HCT116 (cell line): ENCODE results near the gene CENPX. TPM values are rescaled to one million over a fixed set of nuclear protein-coding genes. Genes with fewer than 3 reads are reported as not detected.

Experiments
- ATAC-seq: fragments of 200-7000 bp; cut with Tn5 transposase; 2 replicates; pipeline ENCODE4 v1.9.1; 2020; ENCODE audit warnings: mild to moderate bottlenecking, moderate library complexity
- BruUV-seq: library from RNA; stranded (reverse); fragments of 400-500 nt; replicated peaks from 2 replicates; lab custom pipeline; 2021; lab: Mats Ljungman, UMichigan
- CTCF ChIA-PET: fragments of 300-600 bp; sonication (Branson Sonifier 250); formaldehyde crosslinking; loops from one replicate; lab custom pipeline; 2021; ENCODE audit warnings: antibody characterized with exemption; lab: Charles Lee
- POLR2A ChIA-PET: fragments of 300-600, 350-600 bp; sonication (Branson Sonifier 250); formaldehyde crosslinking; loops from one replicate; lab custom pipeline; 2021; ENCODE audit warnings: antibody characterized with exemption; lab: Charles Lee
- RAD21 ChIA-PET, 2 experiments: fragments of 300-600 bp; sonication (Branson Sonifier 250); formaldehyde crosslinking; loops; one replicate each; lab custom pipeline; 2023; ENCODE audit warnings: low total read pairs in 2 of 2; ENCODE audit not compliant: uncharacterized antibody in 2 of 2, unreplicated experiment in 2 of 2, low non-redundant PET in 1 of 2; lab: Charles Lee
- DNase-seq: peaks from one replicate; pipeline ENCODE4 v3.0.0-alpha.2; 2010; ENCODE audit warnings: low read depth, low spot score
- H2AFZ ChIP-seq: fragments of 200-600 bp; shearing (Covaris generic), sonication (generic); 2 replicates; pipeline ENCODE4 v1.6.1; 2017; ENCODE audit warnings: low read depth, mixed run types, mixed read lengths, antibody characterized with exemption, low read length; ENCODE audit not compliant: poor library complexity, severe bottlenecking
- H3K27ac ChIP-seq: 2 replicates; pipeline ENCODE4 v1.5.1; 2012; ENCODE audit warnings: low read depth, low read length
- H3K27me3 ChIP-seq: fragments of 200-600 bp; sonication (generic); 2 replicates; pipeline ENCODE4 v1.6.1; 2016; ENCODE audit warnings: mixed run types, low read length, mixed read lengths; ENCODE audit not compliant: insufficient read depth
- H3K36me3 ChIP-seq, 2 experiments: fragments of 200-500 bp in 1 of 2; fragments of 200-600 bp in 1 of 2; sonication (Bioruptor generic) in 1 of 2; sonication (generic) in 1 of 2; 2 replicates each; pipeline versions ENCODE4 v1.5.1 to v1.6.1; 2014 to 2016; ENCODE audit warnings: low read length in 2 of 2, inconsistent platforms in 1 of 2, mixed read lengths in 1 of 2, mixed run types in 1 of 2; ENCODE audit not compliant: insufficient read depth in 2 of 2, control insufficient read depth in 1 of 2
- H3K4me1 ChIP-seq, 2 experiments: fragments of 200-600 bp in 1 of 2; sonication (generic) in 1 of 2; 2 replicates each; pipeline versions ENCODE4 v1.5.1 to v1.6.1; 2012 to 2017; ENCODE audit warnings: low read length in 2 of 2, inconsistent platforms in 1 of 2, mild to moderate bottlenecking in 1 of 2, mixed read lengths in 1 of 2, mixed run types in 1 of 2, moderate library complexity in 1 of 2; ENCODE audit not compliant: insufficient read depth in 2 of 2, control insufficient read depth in 1 of 2
- H3K4me2 ChIP-seq: fragments of 200-600 bp; sonication (generic); 2 replicates; pipeline ENCODE4 v1.6.1; 2017; ENCODE audit warnings: mixed run types, low read length, mixed read lengths
- H3K4me3 ChIP-seq, 2 experiments: fragments of 200-600 bp in 1 of 2; sonication (generic) in 1 of 2; replicated peaks in 1 of 2; 2 replicates each; pipeline ENCODE4 v1.5.1; 2011 to 2016; ENCODE audit warnings: low read length in 2 of 2, control low read depth in 1 of 2, low read depth in 1 of 2, mild to moderate bottlenecking in 1 of 2, mixed read lengths in 1 of 2, mixed run types in 1 of 2
- H3K79me2 ChIP-seq: fragments of 200-600 bp; sonication (generic); 2 replicates; pipeline ENCODE4 v1.6.1; 2017; ENCODE audit warnings: mild to moderate bottlenecking, mixed run types, low read length, moderate library complexity, mixed read lengths; ENCODE audit not compliant: insufficient read depth
- H3K9ac ChIP-seq: fragments of 200-600 bp; sonication (generic); 2 replicates; pipeline ENCODE4 v1.6.1; 2016; ENCODE audit warnings: low read length, mixed read lengths
- H3K9me2 ChIP-seq: fragments of 200-600 bp; sonication (generic), shearing (Covaris generic); 2 replicates; pipeline ENCODE4 v1.6.1; 2017; ENCODE audit warnings: mixed run types, mild to moderate bottlenecking, moderate library complexity; ENCODE audit not compliant: insufficient read depth
- H3K9me3 ChIP-seq, 2 experiments: fragments of 200-500 bp in 1 of 2; fragments of 200-600 bp in 1 of 2; sonication (Bioruptor generic) in 1 of 2; sonication (generic) in 1 of 2; 2 replicates each; pipeline ENCODE4 v1.6.1; 2014 to 2017; ENCODE audit warnings: low read length in 2 of 2, mixed read lengths in 2 of 2, inconsistent platforms in 1 of 2, low read depth in 1 of 2, mild to moderate bottlenecking in 1 of 2, mixed run types in 1 of 2, moderate library complexity in 1 of 2; ENCODE audit not compliant: control insufficient read depth in 1 of 2, insufficient read depth in 1 of 2
- H4K20me1 ChIP-seq: fragments of 200-600 bp; sonication (generic), shearing (Covaris generic); 2 replicates; pipeline ENCODE4 v1.6.1; 2017; ENCODE audit warnings: mixed run types, mild to moderate bottlenecking, moderate library complexity; ENCODE audit not compliant: insufficient read depth
- ATF3 ChIP-seq: IDR thresholded peaks from 2 replicates; pipeline ENCODE4 v1.6.1; 2012
- CTCF ChIP-seq, 3 experiments: fragments of 200-600 bp in 1 of 3; sonication (generic) in 1 of 3; IDR thresholded peaks in 2 of 3; conservative IDR thresholded peaks in 1 of 3; 2 replicates each; pipeline ENCODE4 v1.5.1; 2012 to 2017; ENCODE audit warnings: low read depth in 2 of 3, low read length in 2 of 3, antibody characterized with exemption in 1 of 3, borderline replicate concordance in 1 of 3, control low read depth in 1 of 3, mild to moderate bottlenecking in 1 of 3, mixed read lengths in 1 of 3, mixed run types in 1 of 3, moderate library complexity in 1 of 3; ENCODE audit not compliant: insufficient read depth in 1 of 3
- EGR1 ChIP-seq: IDR thresholded peaks from 2 replicates; pipeline ENCODE4 v1.6.1; 2012; ENCODE audit warnings: low read depth
- EZH2phosphoT487 ChIP-seq: fragments of 200-600 bp; IDR thresholded peaks from 2 replicates; pipeline ENCODE4 v1.6.1; 2018; ENCODE audit warnings: antibody characterized with exemption, borderline replicate concordance
- POLR2A ChIP-seq: IDR thresholded peaks from 2 replicates; pipeline ENCODE4 v1.7.0; 2011; ENCODE audit warnings: borderline replicate concordance; ENCODE audit not compliant: insufficient read depth, insufficient read length; ENCODE audit errors: extremely low read depth
- POLR2AphosphoS5 ChIP-seq: IDR thresholded peaks from 2 replicates; pipeline ENCODE4 v1.6.1; 2011; ENCODE audit warnings: mild to moderate bottlenecking, low read depth, low read length, moderate library complexity
- RAD21 ChIP-seq: IDR thresholded peaks from 2 replicates; pipeline ENCODE4 v1.6.1; 2012; ENCODE audit warnings: low read depth, mild to moderate bottlenecking
- TCF7L2 ChIP-seq: IDR thresholded peaks from 2 replicates; pipeline ENCODE4 v1.7.0; 2011; ENCODE audit warnings: borderline replicate concordance, inconsistent platforms; ENCODE audit not compliant: insufficient read depth, insufficient read length; ENCODE audit errors: extremely low read depth
- ZNF274 ChIP-seq: fragments of 200-500 bp; sonication (Bioruptor generic); IDR thresholded peaks from 2 replicates; pipeline ENCODE4 v1.6.1; 2014; ENCODE audit warnings: mild to moderate bottlenecking, low read depth, low read length, inconsistent platforms
- intact Hi-C: fragments of 100-400 bp; cut with micrococcal nuclease; formaldehyde crosslinking; loops from 2 replicates; pipeline ENCODE4 v1.10.0; 2022
- total RNA-seq: library from RNA; stranded (reverse); gene quantifications from one replicate; pipeline ENCODE4 v1.2.1, GENCODE V29; 2021; ENCODE audit not compliant: unreplicated experiment

CENPX gene
- total RNA-seq, 1 experiment from 2014 or later: 184 TPM

- TF ChIP-seq CTCF (IDR thresholded peaks at IDR 0.05 in 2 of 3, conservative IDR thresholded peaks at IDR 0.05 in 1 of 3; ENCODE audit: borderline replicate concordance in 1 of 3, insufficient read depth in 1 of 3, low read depth in 2 of 3, low read length in 2 of 3) (no peak), EZH2phosphoT487 (no peak), POLR2AphosphoS5 (no peak), ATF3 (no peak), ZNF274 (no peak), RAD21 (no peak), POLR2A (no peak)
Observed at GRCh38 chr17:82001571-82002056, 21.1 kb downstream of the CENPX start (continued).

- H3K4me3 ChIP-seq: no peak overlapping the region
- H3K4me2 ChIP-seq: no peak overlapping the region
- ChIA-PET RAD21 (no interaction called here), POLR2A (no interaction called here), CTCF (interaction anchor here (1.2 kb wide), 1 partner anchor 37 kb away, joined by 3 read pairs; the partner anchor contains the start of gene DCXR)
- TF ChIP-seq EGR1: no peak
- TF ChIP-seq TCF7L2: peak; percentile 54
- H3K79me2 ChIP-seq: no peaks in the 10 kb centered on the region
- no peak for DNase-seq
- H3K27ac ChIP-seq: peak overlapping the region; percentile 21; the same call in 1 of the 2 replicates
- H3K9ac ChIP-seq: no peak overlapping the region
- no peak overlapping the region for H2AFZ ChIP-seq
- H3K27me3 ChIP-seq: no peaks in the 10 kb centered on the region
- peaks cover 44 to 60% of the 10 kb centered on the region in 2 experiments for H3K4me1 ChIP-seq
- intact Hi-C loops: no loop called here
- H4K20me1 ChIP-seq: no peaks in the 10 kb centered on the region
- no peaks in the 10 kb centered on the region; a peak in 1 of 4 replicates for H3K36me3 ChIP-seq
- ATAC-seq: no peak
- no peaks in the 10 kb centered on the region for H3K9me3 ChIP-seq
- H3K9me2 ChIP-seq: no peaks in the 10 kb centered on the region
- BruUV-seq: no TSS peak
Observed at GRCh38 chr17:82000803-82001570, 21.7 kb downstream of the CENPX start.
